Measurements from ENCODE around the gene PPIE. TPM values are rescaled to one million over a fixed set of nuclear protein-coding genes. Genes with fewer than 3 reads are reported as not detected.

PPIE gene
- total and polyA plus RNA-seq, 2 of the 4 experiments (the other 2 are of a cell fraction), result 40.9 to 68.1 TPM

DNA sequence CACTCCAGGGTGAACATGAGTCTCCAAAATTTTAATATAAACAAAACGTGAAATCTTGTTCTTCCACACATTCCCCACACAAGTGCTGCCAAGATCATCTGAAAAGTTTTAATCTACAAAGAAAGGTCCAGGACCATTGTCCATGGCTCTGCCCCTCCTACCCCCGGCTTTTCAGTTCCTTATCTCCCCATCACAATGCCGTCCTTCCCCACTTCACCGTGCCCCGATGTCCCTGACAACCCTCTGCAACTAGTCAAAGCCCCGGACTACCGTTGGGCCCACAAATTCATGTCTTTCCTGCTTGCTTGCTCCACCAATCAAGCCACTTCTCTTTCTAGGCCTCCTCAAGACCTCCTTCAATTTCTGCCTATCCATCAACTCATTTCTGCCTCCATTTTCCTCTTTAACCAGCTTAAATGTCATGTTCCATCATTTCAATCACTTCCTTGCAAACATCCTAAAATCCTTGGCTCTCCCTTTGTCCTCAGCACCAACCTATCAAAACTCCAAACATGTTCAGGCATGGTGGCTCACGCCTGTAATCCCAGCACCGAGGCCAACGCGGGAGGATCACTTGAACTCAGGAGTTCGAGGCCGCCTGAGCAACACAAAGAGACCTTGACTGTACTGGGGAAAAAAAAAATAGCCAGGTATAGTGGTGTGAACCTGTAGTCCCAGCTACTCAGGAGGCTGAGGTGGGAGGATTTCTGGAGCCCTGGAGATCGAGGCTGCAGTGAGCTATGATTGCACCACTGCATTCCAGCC lies 64.0 kb downstream of the PPIE start:
- 0 out of 2 replicates have a peak, but pooled peaks cover 2% of the 10 kb centered on the region for H3K4me1 ChIP-seq (ENCODE audit: control insufficient read depth, insufficient read depth, low read length)
- H3K36me3 ChIP-seq (ENCODE audit: control insufficient read depth, insufficient read depth, low read length), result no peaks in the 10 kb centered on the region
- H3K27ac ChIP-seq (ENCODE audit: insufficient read depth, low read length), result no peak overlapping the region
- no peak overlapping the region for H2BK20ac ChIP-seq (ENCODE audit: low read depth, low read length)
- 85% methylated on average over 4 of the region's 14 CpGs; no CpG with 5 or more reads in 1 of the 2 experiments for WGBS, 2 experiments (ENCODE audit: extremely low coverage in 2 of 2, insufficient read length in 1 of 2)
- H4K91ac ChIP-seq (ENCODE audit: insufficient read depth, low read depth, low read length), result no peak overlapping the region
- ChIA-PET POLR2A (ENCODE audit: unreplicated experiment) (no interaction called here), CTCF (interaction anchor here (0.6 kb wide), 1 partner anchor 91 kb away, joined by 3 read pairs; no protein-coding TSS in a partner anchor)
- no peak overlapping the region for H3K56ac ChIP-seq (ENCODE audit: extremely low read depth, insufficient read depth, low read length)
- H2BK120ac ChIP-seq (ENCODE audit: low read depth, low read length), result no peak overlapping the region
- no peak for DNase-seq
- H2AK5ac ChIP-seq (ENCODE audit: low read depth, low read length), result no peak overlapping the region
- no peak overlapping the region for H3K18ac ChIP-seq (ENCODE audit: low read depth, low read length)
- H2BK15ac ChIP-seq (ENCODE audit: low read depth, low read length), result no peak overlapping the region
- H3K79me1 ChIP-seq (ENCODE audit: low read depth in 1 of 2, low read length in 2 of 2), result no peaks in the 10 kb centered on the region
- H2AFZ ChIP-seq (replicated peaks; ENCODE audit: low read length, poor library complexity), result no peak overlapping the region
- no TSS peak for BruUV-seq (replicated peaks)
- dilution Hi-C loops (cut with HindIII; ENCODE audit: low sequenced_read_pairs, unreplicated experiment), result no loop called here
- intact Hi-C loops (cut with micrococcal nuclease), result loop anchor here (10.0 kb wide), 1 partner anchor 198 kb away; no protein-coding TSS in a partner anchor
- no peak overlapping the region for H3K4ac ChIP-seq (ENCODE audit: low read depth, low read length)
- H4K8ac ChIP-seq (ENCODE audit: low read depth in 2 of 2, low read length in 2 of 2), result no peak overlapping the region
- H3K9ac ChIP-seq (ENCODE audit: low read depth, low read length), result no peak overlapping the region
- peaks cover 6% of the 10 kb centered on the region for H3K9me3 ChIP-seq (ENCODE audit: control insufficient read depth, insufficient read depth, low read length)
- no peak overlapping the region for H2BK5ac ChIP-seq (ENCODE audit: low read depth, low read length, poor library complexity, severe bottlenecking)
- H3K4me3 ChIP-seq (ENCODE audit: insufficient read depth, low read depth, low read length), result no peak overlapping the region
- H3K27me3 ChIP-seq (ENCODE audit: control insufficient read depth, insufficient read depth, low read length), result peaks cover 14% of the 10 kb centered on the region
- 0 out of 2 replicates have a peak, but pooled peaks cover 6% of the 10 kb centered on the region for H3K9me1 ChIP-seq (ENCODE audit: insufficient read depth, low read length)
- no peak overlapping the region for H3K14ac ChIP-seq (replicated peaks; ENCODE audit: low read depth, low read length)
- TF ChIP-seq RCOR1 (IDR thresholded peaks at IDR 0.05; ENCODE audit: insufficient replicate concordance, low read length) (no peak), MAZ (IDR thresholded peaks at IDR 0.05; ENCODE audit: borderline replicate concordance, low read depth, low read length) (no peak), SMC3 (IDR thresholded peaks at IDR 0.05; ENCODE audit: low read depth, low read length) (no peak), NFE2L2 (IDR thresholded peaks at IDR 0.05; ENCODE audit: low read depth, low read length) (no peak), CEBPB (IDR thresholded peaks at IDR 0.05; ENCODE audit: low read depth, low read length) (no peak), MAFK (IDR thresholded peaks at IDR 0.05; ENCODE audit: low read depth, low read length) (no peak), RAD21 (IDR thresholded peaks at IDR 0.05; ENCODE audit: low read length) (no peak), ELK1 (IDR thresholded peaks at IDR 0.05; ENCODE audit: borderline replicate concordance, low read depth, low read length) (no peak), FOS (IDR thresholded peaks at IDR 0.05; ENCODE audit: low read depth, low read length) (no peak), POLR2A (IDR thresholded peaks at IDR 0.05; ENCODE audit: low read depth, low read length) (no peak), CHD1 (IDR thresholded peaks at IDR 0.05; ENCODE audit: low read depth, low read length) (no peak), BHLHE40 (IDR thresholded peaks at IDR 0.05; ENCODE audit: low read depth, low read length) (no peak), RFX5 (IDR thresholded peaks at IDR 0.05; ENCODE audit: low read depth, low read length) (no peak)
- TF ChIP-seq, protein P1, sequence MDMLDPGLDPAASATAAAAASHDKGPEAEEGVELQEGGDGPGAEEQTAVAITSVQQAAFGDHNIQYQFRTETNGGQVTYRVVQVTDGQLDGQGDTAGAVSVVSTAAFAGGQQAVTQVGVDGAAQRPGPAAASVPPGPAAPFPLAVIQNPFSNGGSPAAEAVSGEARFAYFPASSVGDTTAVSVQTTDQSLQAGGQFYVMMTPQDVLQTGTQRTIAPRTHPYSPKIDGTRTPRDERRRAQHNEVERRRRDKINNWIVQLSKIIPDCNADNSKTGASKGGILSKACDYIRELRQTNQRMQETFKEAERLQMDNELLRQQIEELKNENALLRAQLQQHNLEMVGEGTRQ (IDR thresholded peaks at IDR 0.05; ENCODE audit: low read depth, low read length), result no peak
- TF ChIP-seq, protein P2, sequence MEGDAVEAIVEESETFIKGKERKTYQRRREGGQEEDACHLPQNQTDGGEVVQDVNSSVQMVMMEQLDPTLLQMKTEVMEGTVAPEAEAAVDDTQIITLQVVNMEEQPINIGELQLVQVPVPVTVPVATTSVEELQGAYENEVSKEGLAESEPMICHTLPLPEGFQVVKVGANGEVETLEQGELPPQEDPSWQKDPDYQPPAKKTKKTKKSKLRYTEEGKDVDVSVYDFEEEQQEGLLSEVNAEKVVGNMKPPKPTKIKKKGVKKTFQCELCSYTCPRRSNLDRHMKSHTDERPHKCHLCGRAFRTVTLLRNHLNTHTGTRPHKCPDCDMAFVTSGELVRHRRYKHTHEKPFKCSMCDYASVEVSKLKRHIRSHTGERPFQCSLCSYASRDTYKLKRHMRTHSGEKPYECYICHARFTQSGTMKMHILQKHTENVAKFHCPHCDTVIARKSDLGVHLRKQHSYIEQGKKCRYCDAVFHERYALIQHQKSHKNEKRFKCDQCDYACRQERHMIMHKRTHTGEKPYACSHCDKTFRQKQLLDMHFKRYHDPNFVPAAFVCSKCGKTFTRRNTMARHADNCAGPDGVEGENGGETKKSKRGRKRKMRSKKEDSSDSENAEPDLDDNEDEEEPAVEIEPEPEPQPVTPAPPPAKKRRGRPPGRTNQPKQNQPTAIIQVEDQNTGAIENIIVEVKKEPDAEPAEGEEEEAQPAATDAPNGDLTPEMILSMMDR (conservative IDR thresholded peaks at IDR 0.05; ENCODE audit: low read depth, low read length), result no peak
- no peak overlapping the region for H2AK9ac ChIP-seq (replicated peaks; ENCODE audit: low read depth, low read length, poor library complexity)
- no peak overlapping the region for H3K4me2 ChIP-seq (ENCODE audit: low read depth, low read length)
- no peaks in the 10 kb centered on the region for H4K20me1 ChIP-seq (ENCODE audit: insufficient read depth, low read length)
- no peak overlapping the region for H3K23ac ChIP-seq (ENCODE audit: low read depth, low read length)
- in situ Hi-C loops (cut with MboI; ENCODE audit: low sequenced_read_pairs), result no loop called here
- H4K5ac ChIP-seq (ENCODE audit: low read depth, low read length), result no peak overlapping the region
- ATAC-seq (ENCODE audit: low read depth), result no peak

Measured in IMR-90 (cell line).